GM19099 (cell line): ENCODE results near the gene RASA2.

ENCODE experiments used
- POLR2A ChIP-seq: IDR thresholded peaks from 3 replicates; pipeline ENCODE4 v1.6.1; 2011; ENCODE audit warnings: low read depth; ENCODE audit not compliant: insufficient read length; ENCODE audit errors: extremely low read depth

Gene RASA2

GRCh38 chr3:141619450-141619849, 132.6 kb downstream of the RASA2 start:
- no peak for TF ChIP-seq POLR2A

DNA sequence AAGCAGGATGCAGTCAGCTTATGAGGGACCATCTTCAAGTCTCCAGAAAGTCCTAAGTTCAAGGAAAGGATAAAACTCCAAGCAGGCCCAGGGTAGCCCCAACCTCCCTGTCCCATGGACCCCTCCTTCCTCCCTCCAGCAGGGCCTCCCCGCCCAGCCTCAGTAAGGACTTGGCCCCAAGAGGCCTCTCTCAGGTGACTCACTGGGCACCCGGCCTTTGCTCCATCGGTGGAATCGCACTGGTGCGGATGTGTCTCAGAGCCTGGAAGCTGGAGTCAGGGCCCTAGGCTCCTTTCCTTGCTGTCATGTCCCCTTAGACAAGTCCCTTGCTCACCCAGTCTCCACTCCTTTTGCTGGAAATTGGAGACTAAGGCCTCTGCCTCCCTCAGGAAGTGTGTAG, 136.9 kb downstream of the RASA2 start:
- TF ChIP-seq POLR2A, result no peak

- no peak for TF ChIP-seq POLR2A
Observed at GRCh38 chr3:141625506-141625905, 138.7 kb downstream of the RASA2 start.

- TF ChIP-seq POLR2A, result no peak
Observed at GRCh38 chr3:141629976-141630375, 143.1 kb downstream of the RASA2 start.

GRCh38 chr3:141632779-141633374, 146.1 kb downstream of the RASA2 start:
- no peak for TF ChIP-seq POLR2A

DNA sequence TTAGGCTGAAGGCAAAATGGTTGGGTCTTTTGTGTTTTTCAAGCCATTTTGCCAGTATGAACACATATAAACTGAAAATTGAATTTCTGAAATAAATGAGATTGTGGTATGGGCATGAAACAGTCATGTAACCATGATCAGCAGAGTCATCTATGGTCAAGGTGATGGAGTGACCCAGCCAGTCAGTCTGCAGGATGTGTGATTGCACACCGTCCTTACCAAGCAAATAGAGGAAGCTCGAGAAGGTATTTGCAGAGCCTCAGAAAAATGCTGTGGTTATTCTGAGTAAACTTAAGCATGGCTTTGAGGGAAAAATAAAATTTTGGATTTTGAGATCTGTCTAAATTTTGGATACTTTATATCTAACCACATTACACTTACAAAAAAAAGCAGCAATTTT, 155.4 kb downstream of the RASA2 start:
- no peak for TF ChIP-seq POLR2A

DNA sequence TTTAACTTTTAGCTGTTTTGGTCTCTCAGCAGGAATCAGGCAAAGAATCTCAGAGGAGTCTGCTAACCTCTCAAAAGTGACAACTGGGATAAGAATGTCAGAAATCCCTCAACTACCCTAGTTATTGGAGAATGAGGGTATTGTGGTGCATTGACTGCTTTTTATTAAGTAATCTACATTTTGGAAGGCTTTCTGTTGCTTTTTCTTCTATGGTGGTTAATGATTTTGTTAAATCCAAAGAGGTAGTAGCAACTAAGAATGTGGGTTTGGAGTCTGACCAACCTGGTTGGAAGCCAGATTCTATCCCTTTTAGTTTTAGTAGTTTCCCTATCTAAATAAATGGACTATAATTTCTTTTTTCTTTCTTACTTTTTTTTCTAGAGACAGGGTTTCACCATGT, 156.6 kb downstream of the RASA2 start:
- no peak for TF ChIP-seq POLR2A

DNA sequence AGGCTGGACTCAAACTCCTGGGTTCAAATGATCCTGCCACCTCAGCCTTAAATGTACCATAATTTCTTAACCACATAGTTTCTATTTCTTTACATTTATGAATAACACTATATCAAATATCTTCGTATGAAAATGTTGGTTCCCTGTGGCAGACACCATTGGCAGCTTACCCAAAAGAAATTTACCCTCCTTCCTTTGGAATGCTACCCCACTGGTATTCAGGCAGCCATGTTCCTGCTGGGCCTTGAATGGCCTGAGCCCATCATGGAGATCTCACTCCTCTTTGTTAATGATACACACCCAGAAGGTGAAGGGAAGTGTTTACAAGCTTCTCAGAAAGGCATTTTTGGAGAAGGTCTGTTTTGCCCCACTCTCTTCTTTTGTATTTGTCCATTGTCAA, 157.0 kb downstream of the RASA2 start:
- TF ChIP-seq POLR2A, result no peak

DNA sequence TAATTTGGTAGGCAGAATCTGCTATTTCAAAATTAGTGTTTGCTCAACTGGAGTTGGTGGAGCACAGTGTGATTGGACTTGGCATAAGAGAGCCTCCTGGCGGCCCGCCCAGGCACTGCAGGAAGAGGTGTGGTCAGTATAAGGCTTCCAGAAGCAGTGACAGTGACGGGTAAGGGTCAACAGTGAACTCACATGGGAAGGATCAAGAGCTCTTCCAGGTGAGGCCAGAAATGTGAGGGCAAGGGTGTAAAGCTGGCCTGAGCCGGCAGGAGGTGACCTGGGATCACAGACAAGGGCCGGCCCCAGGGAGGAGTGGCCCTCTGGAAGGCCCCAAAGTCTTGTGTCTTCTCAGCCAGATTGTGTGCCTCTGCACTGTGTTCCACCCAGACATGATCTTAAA, 158.1 kb downstream of the RASA2 start:
- no peak for TF ChIP-seq POLR2A

- TF ChIP-seq POLR2A, result no peak
Observed at GRCh38 chr3:141646760-141647561, 160.1 kb downstream of the RASA2 start.

- TF ChIP-seq POLR2A, result no peak
Observed at GRCh38 chr3:141647562-141647915, 160.7 kb downstream of the RASA2 start.

DNA sequence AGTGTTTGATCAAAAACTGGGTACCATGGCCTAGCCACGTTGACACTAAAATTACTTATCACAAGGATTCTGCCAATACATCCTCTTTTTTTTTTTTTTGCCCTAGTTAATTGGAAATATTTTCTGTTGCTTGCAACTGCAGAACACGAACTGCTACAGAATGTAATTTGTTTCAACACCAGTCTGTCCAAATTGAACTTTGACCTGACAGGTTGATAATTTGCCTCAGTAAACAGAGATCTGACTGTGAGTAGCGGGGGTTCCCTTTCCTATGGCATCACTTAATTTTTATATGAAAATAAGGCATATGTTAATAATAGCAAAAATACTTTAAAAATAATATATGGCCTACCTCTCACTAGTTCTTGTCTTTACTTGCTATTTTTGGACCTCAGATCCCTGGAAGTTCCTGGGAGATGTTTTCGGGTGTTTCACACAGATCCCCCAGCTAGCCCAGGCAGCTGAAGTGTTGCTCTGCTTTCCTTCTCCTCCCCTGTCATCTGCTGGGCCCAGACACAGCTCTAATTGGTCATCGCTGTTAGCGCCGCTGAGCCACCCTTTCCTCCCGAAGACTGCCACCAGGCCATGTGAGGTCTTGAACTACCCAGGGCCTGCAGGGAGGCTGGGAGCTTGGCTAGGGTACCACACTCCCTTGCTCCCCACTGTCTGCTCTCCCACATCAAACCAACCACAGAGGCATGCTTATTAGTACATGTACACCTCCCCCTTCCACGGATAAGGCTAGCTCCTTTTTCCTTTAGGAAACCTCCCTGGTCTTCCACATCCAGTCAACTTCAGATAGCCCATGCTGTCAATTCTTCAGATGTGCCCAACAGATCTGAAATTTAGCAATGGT, 161.5 kb downstream of the RASA2 start:
- no peak for TF ChIP-seq POLR2A

- TF ChIP-seq POLR2A, result no peak
Observed at GRCh38 chr3:141649871-141650270, 163.0 kb downstream of the RASA2 start.

GRCh38 chr3:141650783-141651182, 164.0 kb downstream of the RASA2 start:
- TF ChIP-seq POLR2A, result no peak

DNA sequence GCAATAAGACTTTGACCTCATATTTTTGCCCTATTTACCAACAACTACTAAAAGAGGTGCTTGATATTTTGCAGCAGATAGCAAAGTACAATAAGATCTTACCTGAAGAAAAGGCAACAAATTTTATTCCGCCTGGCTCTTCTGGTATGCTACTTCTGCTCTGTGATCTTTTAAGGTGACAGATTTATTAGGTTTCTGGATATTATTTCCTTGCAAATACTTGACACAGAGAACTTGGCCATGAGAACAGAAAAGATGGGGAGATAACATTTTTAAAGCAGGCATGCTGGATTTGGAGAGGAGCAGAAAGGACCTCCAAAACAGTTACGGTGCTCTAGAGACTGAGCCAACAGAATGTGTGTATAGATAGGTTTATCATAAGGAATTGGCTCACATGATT, 164.6 kb downstream of the RASA2 start:
- TF ChIP-seq POLR2A, result no peak

GRCh38 chr3:141652349-141652748, 165.5 kb downstream of the RASA2 start:
- TF ChIP-seq POLR2A, result no peak
